HepG2 (cell line): ENCODE measurements around the gene AFTPH. TPM values are rescaled to one million over a fixed set of nuclear protein-coding genes. Genes with fewer than 3 reads are reported as not detected.

Experiments used
- ATAC-seq: fragments of 200-7000 bp; cut with Tn5 transposase; 3 replicates; pipeline ENCODE4 v1.9.1; 2020; ENCODE audit warnings: mild to moderate bottlenecking, moderate library complexity
- BruUV-seq: library from RNA; stranded (reverse); fragments of 400-500 nt; replicated peaks from 2 replicates; lab custom pipeline; 2021; lab: Mats Ljungman, UMichigan
- CTCF ChIA-PET: fragments of 300-600 bp; formaldehyde crosslinking; extraction: SDS; loops from one replicate; lab custom pipeline; 2021; ENCODE audit warnings: low total read pairs, inconsistent platforms, low intra/inter-chr PET ratio; lab: Yijun Ruan, JAX
- POLR2A ChIA-PET: fragments of 350-600 bp; sonication (Branson Sonifier 250); formaldehyde crosslinking; loops from one replicate; lab custom pipeline; 2020; ENCODE audit warnings: antibody characterized with exemption, inconsistent platforms; lab: Yijun Ruan, JAX
- DNase-seq: peaks from one replicate; pipeline ENCODE4 v3.0.0-alpha.2; 2015; ENCODE audit warnings: low spot score
- FAIRE-seq: peaks from 3 replicates; lab custom pipeline; 2011; peaks lifted over from hg19 to GRCh38; lab: Jason Lieb, UNC
- H2AFZ ChIP-seq: one replicate; pipeline ENCODE4 v1.6.1; 2011; ENCODE audit warnings: low read length, inconsistent platforms
- H3K27ac ChIP-seq: fragments of 300-600 bp; 3 replicates; pipeline ENCODE4 v1.8.0; 2011; ENCODE audit warnings: mixed run types, mild to moderate bottlenecking, mixed read lengths, low read length, inconsistent platforms; ENCODE audit not compliant: insufficient read depth; ENCODE audit errors: extremely low read length
- H3K27me3 ChIP-seq, 2 experiments: fragments of 200-600 bp in 1 of 2; 2 replicates in 1 of 2; 3 replicates in 1 of 2; pipeline versions ENCODE4 v1.6.0 to v1.8.0; 2011; ENCODE audit warnings: low read length in 2 of 2, mild to moderate bottlenecking in 2 of 2, moderate library complexity in 2 of 2, inconsistent platforms in 1 of 2; ENCODE audit not compliant: insufficient read depth in 2 of 2, control insufficient read depth in 1 of 2
- H3K36me3 ChIP-seq, 2 experiments: fragments of 200-600 bp in 1 of 2; replicated peaks in 1 of 2; 2 replicates in 1 of 2; 3 replicates in 1 of 2; pipeline versions ENCODE4 v1.5.1 to v1.8.0; 2011; ENCODE audit warnings: low read length in 2 of 2, inconsistent platforms in 1 of 2; ENCODE audit not compliant: insufficient read depth in 2 of 2, control insufficient read depth in 1 of 2
- H3K4me1 ChIP-seq: 2 replicates; pipeline ENCODE4 v1.5.1; 2012; ENCODE audit warnings: low read length, inconsistent platforms; ENCODE audit not compliant: insufficient read depth
- H3K4me2 ChIP-seq: 2 replicates; pipeline ENCODE4 v1.6.0; 2011; ENCODE audit warnings: low read depth, low read length, inconsistent platforms
- H3K4me3 ChIP-seq, 3 experiments: fragments of 200-600 bp in 1 of 3; sonication (generic), shearing (Covaris generic) in 1 of 3; replicated peaks in 1 of 3; 2 replicates each; pipeline ENCODE4 v1.5.1; 2011 to 2016; ENCODE audit warnings: low read length in 3 of 3, inconsistent platforms in 2 of 3, low read depth in 2 of 3, mild to moderate bottlenecking in 2 of 3, control low read depth in 1 of 3, mixed read lengths in 1 of 3; ENCODE audit not compliant: insufficient read depth in 1 of 3
- H3K79me2 ChIP-seq: one replicate; pipeline ENCODE4 v1.6.1; 2011; ENCODE audit warnings: low read length, inconsistent platforms; ENCODE audit not compliant: insufficient read depth
- H3K9ac ChIP-seq: 2 replicates; pipeline ENCODE4 v1.6.0; 2011; ENCODE audit warnings: mild to moderate bottlenecking, low read depth, low read length, inconsistent platforms; ENCODE audit not compliant: insufficient read depth
- H3K9me3 ChIP-seq: 2 replicates; pipeline ENCODE4 v1.5.1; 2012; ENCODE audit warnings: mild to moderate bottlenecking, low read length
- H4K20me1 ChIP-seq: 2 replicates; pipeline ENCODE4 v1.6.0; 2011; ENCODE audit warnings: inconsistent platforms, mild to moderate bottlenecking, low read length, moderate library complexity; ENCODE audit not compliant: insufficient read depth
- ARID2 ChIP-seq: sonication (generic); formaldehyde crosslinking; IDR thresholded peaks from 2 replicates; pipeline ENCODE4 v1.8.1; 2022; ENCODE audit warnings: mild to moderate bottlenecking, missing genetic modification reagents, borderline replicate concordance
- FLYWCH1 ChIP-seq: sonication (generic); formaldehyde crosslinking; IDR thresholded peaks from 2 replicates; pipeline ENCODE4 v1.8.1; 2023; ENCODE audit warnings: mild to moderate bottlenecking, missing genetic modification reagents
- GATAD1 ChIP-seq: IDR thresholded peaks from 2 replicates; pipeline ENCODE4 v1.6.1; 2016; ENCODE audit warnings: missing genetic modification reagents, missing compliant biosample characterization
- IRF2 ChIP-seq: IDR thresholded peaks from 2 replicates; pipeline ENCODE4 v1.6.1; 2018; ENCODE audit warnings: missing genetic modification reagents, missing compliant biosample characterization
- ISL2 ChIP-seq: sonication (generic); formaldehyde crosslinking; IDR thresholded peaks from 2 replicates; pipeline ENCODE4 v1.5.0; 2020; ENCODE audit warnings: missing genetic modification reagents
- KDM5A ChIP-seq: fragments of 200-600 bp; sonication (generic); IDR thresholded peaks from 2 replicates; pipeline ENCODE4 v1.7.0; 2018; ENCODE audit warnings: antibody characterized with exemption, mild to moderate bottlenecking, low read length, borderline replicate concordance
- MAFF ChIP-seq: IDR thresholded peaks from 2 replicates; pipeline ENCODE4 v1.6.1; 2011; ENCODE audit warnings: low read depth, low read length, improper control_type of control experiment
- MAFG ChIP-seq: sonication (generic); formaldehyde crosslinking; IDR thresholded peaks from 2 replicates; pipeline ENCODE4 v1.5.1; 2020; ENCODE audit warnings: mild to moderate bottlenecking, missing genetic modification reagents
- MAFK ChIP-seq, 2 experiments: IDR thresholded peaks in 1 of 2; conservative IDR thresholded peaks in 1 of 2; 2 replicates each; pipeline ENCODE4 v1.6.1; 2011; ENCODE audit warnings: improper control_type of control experiment in 2 of 2, low read length in 2 of 2
- SMAD9 ChIP-seq: sonication (generic); formaldehyde crosslinking; IDR thresholded peaks from 2 replicates; pipeline ENCODE4 v1.5.1; 2020; ENCODE audit warnings: mild to moderate bottlenecking, missing genetic modification reagents
- SRY ChIP-seq: sonication (generic); formaldehyde crosslinking; IDR thresholded peaks from 2 replicates; pipeline ENCODE4 v1.8.0; 2022; ENCODE audit warnings: mild to moderate bottlenecking, missing genetic modification reagents
- SSRP1 ChIP-seq: IDR thresholded peaks from 2 replicates; pipeline ENCODE4 v1.6.1; 2016; ENCODE audit warnings: control low read depth
- ZMAT5 ChIP-seq: sonication (generic); formaldehyde crosslinking; IDR thresholded peaks from 2 replicates; pipeline ENCODE4 v1.5.0; 2020; ENCODE audit warnings: mild to moderate bottlenecking, low read depth, missing genetic modification reagents, borderline replicate concordance
- ZNF639 ChIP-seq: conservative IDR thresholded peaks from 2 replicates; pipeline ENCODE4 v1.6.1; 2018; ENCODE audit warnings: missing genetic modification reagents
- ZSCAN31 ChIP-seq: sonication (generic); formaldehyde crosslinking; IDR thresholded peaks from 2 replicates; pipeline ENCODE4 v1.5.0; 2020; ENCODE audit warnings: low read depth, mild to moderate bottlenecking, missing genetic modification reagents
- WGBS: methylation state at CpG from one replicate; pipeline ENCODE4 v1.1.6; 2017; ENCODE audit warnings: low lambda C conversion rate; 5-methylcytosine and 5-hydroxymethylcytosine counted together
- in situ Hi-C: cut with HindIII; loops from 2 replicates; pipeline ENCODE4 v1.10.0; 2017; ENCODE audit warnings: low pct_unique_long_range_greater_than_20kb; ENCODE audit not compliant: extremely low pct_ligation_motif_present
- intact Hi-C: fragments of 100-400 bp; cut with micrococcal nuclease; formaldehyde crosslinking; loops from one replicate; pipeline ENCODE4 v1.10.0; 2022; ENCODE audit not compliant: unreplicated experiment
- polyA plus RNA-seq, 8 experiments: library from polyadenylated mRNA; depleted of rRNA in 3 of 8; stranded (reverse) in 7 of 8; unstranded in 1 of 8; fragments of >200 nt; fragmentation: Illumina TruSeq in 4 of 8; extraction: Trizol in 4 of 8; gene quantifications; 2 replicates each; pipeline versions ENCODE4 v1.2.1 to v1.2.3, GENCODE V29; 2011 to 2016; ENCODE audit warnings: low read depth in 4 of 8, missing spikeins in 1 of 8, mixed read lengths in 1 of 8; ENCODE audit not compliant: insufficient read depth in 1 of 8
- total RNA-seq, 5 experiments: library from RNA; depleted of rRNA; stranded (reverse); fragments of >200 nt; fragmentation: Illumina TruSeq; extraction: Trizol; gene quantifications; 2 replicates each; pipeline ENCODE4 v1.2.3, GENCODE V29; 2016; ENCODE audit warnings: low read depth in 1 of 5

The AFTPH gene
- total and polyA plus RNA-seq, 2 of the 13 experiments (the other 11 are each of a cell fraction or from before 2014, with no cell fraction given): 27.5 to 36.8 TPM

- no peak overlapping the region for H3K9ac ChIP-seq
- H3K4me3 ChIP-seq: no peak overlapping the region
- no peaks in the 10 kb centered on the region for H3K9me3 ChIP-seq
- ChIA-PET CTCF (no interaction called here), POLR2A (interaction anchor here (1.4 kb wide), 2 partner anchors 15 to 18 kb away, joined by 3 to 6 read pairs; no protein-coding TSS in a partner anchor)
- H3K27ac ChIP-seq: no peak overlapping the region
- ATAC-seq (no peak), DNase-seq (no peak)
- peaks cover 9% of the 10 kb centered on the region; the same call in 1 of the 2 replicates for H4K20me1 ChIP-seq
- peaks cover 68% of the 10 kb centered on the region for H3K4me1 ChIP-seq
- in situ Hi-C loops (no loop called here), intact Hi-C loops (no loop called here)
- H2AFZ ChIP-seq: no peak overlapping the region
- 93% methylated on average over 2 of the region's 2 CpGs for WGBS
- no TSS peak for BruUV-seq
- peaks cover 68% of the 10 kb centered on the region for H3K79me2 ChIP-seq
- TF ChIP-seq GATAD1 (no peak), ZNF639 (CRISPR knock-in tag) (no peak), MAFF (peak; percentile 73), KDM5A (0 out of 2 replicates have a peak, but pooled peaks have one; percentile 28), ISL2 (CRISPR knock-in tag) (no peak), ARID2 (CRISPR knock-in tag) (no peak), MAFG (CRISPR knock-in tag) (no peak), ZSCAN31 (CRISPR knock-in tag) (no peak), SRY (no peak), SSRP1 (no peak), FLYWCH1 (CRISPR knock-in tag) (no peak), SMAD9 (CRISPR knock-in tag) (no peak), MAFK (conservative IDR thresholded peaks at IDR 0.05 in 1 of 2, IDR thresholded peaks at IDR 0.05 in 1 of 2; ENCODE audit: low read length in 2 of 2) (peak; percentile 76 to 85), IRF2 (no peak), ZMAT5 (CRISPR knock-in tag) (no peak)
- TF ChIP-seq, all 625 proteins: peak for 3
- no peaks in the 10 kb centered on the region for H3K27me3 ChIP-seq
- no peak overlapping the region for H3K4me2 ChIP-seq
- no peak for FAIRE-seq
- no peaks in the 10 kb centered on the region for H3K36me3 ChIP-seq
Observed at GRCh38 chr2:64541547-64541946, 17.4 kb downstream of the AFTPH start.
